Peyer's patch (tissue), 4 donors: Measurements from ENCODE around the gene MFSD2B.

Source experiments
- CTCF ChIP-seq, 6 experiments: fragments of 450-650 bp in 4 of 6; fragments of 200-600 bp in 2 of 6; sonication (generic) in 1 of 6; IDR thresholded peaks; one replicate each; pipeline ENCODE4 v1.5.1; 2017 to 2019; ENCODE audit warnings: antibody characterized with exemption in 6 of 6, mild to moderate bottlenecking in 3 of 6, moderate library complexity in 1 of 6
- POLR2A ChIP-seq, 2 donors: fragments of 450-650 bp; IDR thresholded peaks; one replicate each; pipeline ENCODE4 v1.5.1; 2017; ENCODE audit warnings: antibody characterized with exemption in 2 of 2, mild to moderate bottlenecking in 2 of 2, moderate library complexity in 2 of 2

GRCh38 chr2:24073816-24074215 lies 63.9 kb downstream of the MFSD2B start:
- TF ChIP-seq POLR2A (IDR thresholded peaks at IDR 0.05) (no peak), CTCF (IDR thresholded peaks at IDR 0.05) (no peak)
